BJ (cell line): ENCODE data around the gene CACNA1E. TPM values are rescaled to one million over a fixed set of nuclear protein-coding genes. Genes with fewer than 3 reads are reported as not detected.

Source experiments
- CTCF ChIA-PET: fragments of 350-600 bp; formaldehyde crosslinking; extraction: SDS; loops from one replicate; lab custom pipeline; 2021; ENCODE audit warnings: antibody characterized with exemption, inconsistent platforms; lab: Yijun Ruan, JAX
- POLR2A ChIA-PET: fragments of 300-600 bp; sonication (Branson Sonifier 250); formaldehyde crosslinking; extraction: SDS; loops from one replicate; lab custom pipeline; 2021; ENCODE audit warnings: antibody characterized with exemption; lab: Charles Lee
- DNase-seq: peaks from one replicate; pipeline ENCODE4 v3.0.0-alpha.2; 2011; ENCODE audit warnings: low read depth
- H3K27me3 ChIP-seq: 2 replicates; pipeline ENCODE4 v1.6.0; 2011; ENCODE audit warnings: low read length; ENCODE audit not compliant: control insufficient read depth, insufficient read depth
- H3K36me3 ChIP-seq: 2 replicates; pipeline ENCODE4 v1.5.1; 2011; ENCODE audit warnings: low read length; ENCODE audit not compliant: control insufficient read depth, insufficient read depth
- H3K4me3 ChIP-seq: 2 replicates; pipeline ENCODE4 v1.5.1; 2011; ENCODE audit warnings: low read depth, mild to moderate bottlenecking, control low read depth, low read length
- polyA plus RNA-seq: library from polyadenylated mRNA; depleted of rRNA; stranded (reverse); fragments of >200 nt; gene quantifications from 2 replicates; pipeline ENCODE4 v1.2.3, GENCODE V29; 2011
- TF ChIP-seq, protein P1 (sequence below): IDR thresholded peaks from 2 replicates; pipeline ENCODE4 v1.5.1; 2011; ENCODE audit warnings: low read depth, mild to moderate bottlenecking, control low read depth, inconsistent platforms, low read length, moderate library complexity; ENCODE audit not compliant: insufficient read depth

CACNA1E gene
- polyA plus RNA-seq, 1 experiment: not detected

DNA sequence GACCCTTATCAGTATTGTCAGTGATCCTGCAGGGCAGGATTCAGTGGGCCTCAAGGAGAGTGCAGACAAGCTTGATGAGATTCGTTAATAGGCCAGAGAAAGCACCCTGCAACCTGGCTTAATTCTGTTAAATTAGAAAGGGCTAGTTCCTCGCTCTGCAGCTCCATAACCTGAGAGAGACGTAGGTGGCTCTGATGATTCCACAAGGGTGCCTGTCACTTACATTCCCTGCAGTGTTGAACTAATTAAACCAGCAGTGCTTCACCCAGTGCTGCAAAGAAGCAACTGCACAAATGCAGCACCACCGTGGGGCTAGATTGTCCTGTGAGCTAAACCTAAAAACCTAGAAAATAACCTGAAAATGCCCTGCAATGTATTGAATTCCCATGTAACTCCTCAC is 270.8 kb downstream of the CACNA1E start:
- Histone ChIP-seq H3K27me3 (no peaks in the 10 kb centered on the region), H3K36me3 (no peaks in the 10 kb centered on the region), H3K4me3 (no peak overlapping the region)
- CTCF ChIA-PET: no interaction called here
- no peak for DNase-seq
- TF ChIP-seq, protein P1, sequence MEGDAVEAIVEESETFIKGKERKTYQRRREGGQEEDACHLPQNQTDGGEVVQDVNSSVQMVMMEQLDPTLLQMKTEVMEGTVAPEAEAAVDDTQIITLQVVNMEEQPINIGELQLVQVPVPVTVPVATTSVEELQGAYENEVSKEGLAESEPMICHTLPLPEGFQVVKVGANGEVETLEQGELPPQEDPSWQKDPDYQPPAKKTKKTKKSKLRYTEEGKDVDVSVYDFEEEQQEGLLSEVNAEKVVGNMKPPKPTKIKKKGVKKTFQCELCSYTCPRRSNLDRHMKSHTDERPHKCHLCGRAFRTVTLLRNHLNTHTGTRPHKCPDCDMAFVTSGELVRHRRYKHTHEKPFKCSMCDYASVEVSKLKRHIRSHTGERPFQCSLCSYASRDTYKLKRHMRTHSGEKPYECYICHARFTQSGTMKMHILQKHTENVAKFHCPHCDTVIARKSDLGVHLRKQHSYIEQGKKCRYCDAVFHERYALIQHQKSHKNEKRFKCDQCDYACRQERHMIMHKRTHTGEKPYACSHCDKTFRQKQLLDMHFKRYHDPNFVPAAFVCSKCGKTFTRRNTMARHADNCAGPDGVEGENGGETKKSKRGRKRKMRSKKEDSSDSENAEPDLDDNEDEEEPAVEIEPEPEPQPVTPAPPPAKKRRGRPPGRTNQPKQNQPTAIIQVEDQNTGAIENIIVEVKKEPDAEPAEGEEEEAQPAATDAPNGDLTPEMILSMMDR: no peak
- POLR2A ChIA-PET: no interaction called here

DNA sequence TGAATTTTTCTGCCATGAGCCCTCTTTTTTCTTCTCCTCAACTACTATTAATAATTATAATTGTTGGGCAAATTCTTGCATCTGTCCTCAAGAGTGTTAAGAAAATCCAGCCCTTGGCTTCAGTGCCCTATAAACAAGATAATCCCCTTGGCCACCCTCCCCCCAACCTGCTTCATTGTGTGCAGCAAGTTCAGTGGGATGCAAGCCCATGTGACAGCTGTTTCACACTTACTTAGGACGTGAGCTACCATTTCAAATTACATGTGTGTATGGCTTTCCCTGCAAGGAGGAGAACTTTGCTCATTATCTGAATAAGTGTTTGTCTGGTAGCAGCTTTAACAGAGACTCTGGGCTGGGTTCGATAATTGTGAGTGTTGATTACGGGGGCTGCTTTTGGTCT is 276.2 kb downstream of the CACNA1E start:
- TF ChIP-seq, protein P1: no peak
- DNase-seq: no peak
- H3K36me3 ChIP-seq: no peaks in the 10 kb centered on the region
- no peak overlapping the region for H3K4me3 ChIP-seq
- POLR2A ChIA-PET: no interaction called here
- no peaks in the 10 kb centered on the region for H3K27me3 ChIP-seq
- CTCF ChIA-PET: no interaction called here

DNA sequence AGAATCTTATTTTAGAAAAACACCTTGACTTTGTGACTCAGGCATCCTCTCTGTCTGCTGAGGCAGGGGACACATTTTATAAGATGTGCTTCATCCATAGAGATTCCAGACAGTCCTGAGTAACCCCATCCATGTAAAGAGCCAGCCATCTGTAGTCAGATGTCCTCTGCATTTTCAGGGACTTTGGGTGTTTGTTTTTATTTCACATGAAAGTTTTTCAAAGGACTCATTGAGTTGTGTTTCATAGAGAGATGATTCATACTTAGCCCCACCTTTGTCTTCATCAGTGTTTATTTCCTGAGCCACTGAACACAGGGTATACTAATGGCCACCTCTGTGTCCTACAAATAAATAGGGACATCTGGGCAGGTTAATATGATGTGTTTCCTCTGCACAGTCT is 280.4 kb downstream of the CACNA1E start:
- TF ChIP-seq, protein P1: no peak
- ChIA-PET CTCF (no interaction called here), POLR2A (no interaction called here)

DNA sequence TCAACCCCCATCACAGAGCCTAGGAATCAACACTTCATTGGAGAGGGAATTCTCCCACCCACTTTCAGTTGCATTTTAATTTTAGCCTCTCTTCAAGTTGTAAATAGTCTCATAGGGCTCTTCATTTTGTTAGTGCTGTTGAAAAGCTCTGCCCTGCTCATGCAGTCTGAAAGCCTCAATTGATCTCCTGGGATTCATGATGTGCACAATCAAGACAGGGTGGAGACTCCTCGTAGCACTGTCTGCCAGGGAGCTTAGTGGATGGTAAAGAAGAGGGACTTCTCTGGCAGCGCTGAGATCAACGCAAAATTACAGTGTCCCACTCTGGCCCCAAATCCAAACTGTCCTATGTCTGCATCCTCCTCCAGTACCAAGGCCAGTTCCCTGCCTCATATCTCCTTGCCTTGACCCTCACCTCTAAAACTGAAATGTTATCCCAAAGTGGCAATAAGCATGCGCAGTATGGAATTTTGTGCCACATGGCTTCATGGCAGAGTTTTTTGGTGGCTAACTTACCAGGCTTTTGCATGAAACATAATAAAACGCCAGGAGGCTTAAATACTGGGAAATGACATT is 282.2 kb downstream of the CACNA1E start:
- no peak overlapping the region for H3K4me3 ChIP-seq
- POLR2A ChIA-PET: no interaction called here
- TF ChIP-seq, protein P1: no peak
- no peaks in the 10 kb centered on the region for H3K36me3 ChIP-seq
- DNase-seq: no peak
- CTCF ChIA-PET: no interaction called here
- no peaks in the 10 kb centered on the region for H3K27me3 ChIP-seq

More for the DNA sequence above, 280.4 kb downstream of the CACNA1E start:
- H3K36me3 ChIP-seq: no peaks in the 10 kb centered on the region
- no peak for DNase-seq
- H3K27me3 ChIP-seq: no peaks in the 10 kb centered on the region
- no peak overlapping the region for H3K4me3 ChIP-seq

DNA sequence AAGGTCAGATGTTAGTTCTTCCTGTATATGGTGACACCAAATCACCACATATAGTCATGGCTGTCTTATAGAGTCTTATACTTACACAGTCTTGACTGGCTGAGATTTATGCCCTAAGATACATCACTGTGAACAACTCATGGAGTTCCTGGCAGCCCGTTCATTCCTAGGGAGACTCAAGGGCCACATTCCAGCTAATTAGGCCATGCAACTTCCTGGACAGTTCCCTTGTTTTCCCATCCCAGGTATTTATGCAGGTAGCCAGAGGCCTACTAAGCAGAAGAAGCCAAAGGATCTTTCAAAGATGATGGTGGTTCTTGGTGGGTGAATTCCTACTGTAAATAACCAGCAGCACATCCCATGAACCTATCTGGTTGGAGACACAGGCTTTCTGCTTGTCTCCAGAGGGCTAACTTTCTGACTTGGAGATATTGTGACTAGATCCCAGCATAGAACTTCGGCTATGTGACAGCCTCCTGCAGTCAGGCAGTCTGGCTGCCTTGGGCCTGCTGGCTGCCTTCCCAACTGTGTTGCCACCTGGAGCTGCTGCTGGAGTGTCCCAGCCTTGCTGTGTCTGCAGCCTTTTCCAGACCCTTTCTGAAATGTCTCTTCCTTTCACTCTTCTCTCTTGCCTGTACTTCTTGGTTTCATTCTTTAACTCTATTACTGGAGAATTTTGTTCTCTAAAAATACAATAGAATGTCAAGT is 283.8 kb downstream of the CACNA1E start:
- Histone ChIP-seq H3K4me3 (no peak overlapping the region), H3K27me3 (no peaks in the 10 kb centered on the region), H3K36me3 (no peaks in the 10 kb centered on the region)
- POLR2A ChIA-PET: no interaction called here
- no peak for DNase-seq
- TF ChIP-seq, protein P1: no peak
- CTCF ChIA-PET: no interaction called here
